D721Med (cell line): ENCODE measurements around the gene QRICH1.

ENCODE experiments used
- DNase-seq: peaks from one replicate; pipeline ENCODE4 v3.0.0; 2011; ENCODE audit warnings: low spot score; ENCODE audit not compliant: insufficient read length
- FAIRE-seq: peaks from 2 replicates; lab custom pipeline; 2011; peaks lifted over from hg19 to GRCh38; lab: Jason Lieb, UNC
- CTCF ChIP-seq: IDR thresholded peaks from 2 replicates; pipeline ENCODE4 v1.5.1; 2012; ENCODE audit warnings: mild to moderate bottlenecking, control low read depth; ENCODE audit not compliant: insufficient read depth; ENCODE audit errors: missing control alignments

The QRICH1 gene

GRCh38 chr3:49132073-49132436, 38.2 kb upstream of the QRICH1 start:
- FAIRE-seq (no peak), DNase-seq (no peak)
- no peak for TF ChIP-seq CTCF

- FAIRE-seq = no peak
- DNase-seq = no peak
- TF ChIP-seq CTCF = no peak
These were observed 37.7 kb upstream of the QRICH1 start for GRCh38 chr3:49131576-49131975.

GRCh38 chr3:49131040-49131439, 37.2 kb upstream of the QRICH1 start:
- FAIRE-seq (no peak), DNase-seq (no peak)
- TF ChIP-seq CTCF = no peak

GRCh38 chr3:49124991-49125670, 31.3 kb upstream of the QRICH1 start:
- peak; percentile 25 for TF ChIP-seq CTCF
- FAIRE-seq (no peak), DNase-seq (no peak)

- FAIRE-seq = no peak
- TF ChIP-seq CTCF = no peak
- no peak for DNase-seq
These were observed 30.3 kb upstream of the QRICH1 start for GRCh38 chr3:49124203-49124602.

GRCh38 chr3:49123687-49124086, 29.8 kb upstream of the QRICH1 start:
- no peak for FAIRE-seq
- DNase-seq = no peak
- no peak for TF ChIP-seq CTCF

GRCh38 chr3:49122886-49123545, 29.1 kb upstream of the QRICH1 start:
- no peak for DNase-seq
- no peak for FAIRE-seq
- no peak for TF ChIP-seq CTCF
